Immature natural killer cell (primary cell): Measurements from ENCODE around the gene CACNG3. TPM values are rescaled to one million over a fixed set of nuclear protein-coding genes. Genes with fewer than 3 reads are reported as not detected.

Experiments used
- DNase-seq, 3 donors: peaks; one replicate each; pipeline ENCODE4 v3.0.0; 2022; ENCODE audit warnings: mixed read lengths in 1 of 3
- H3K27ac Mint-ChIP-seq, 6 donors: one replicate each; pipeline ENCODE4 v1.8.0; 2020; ENCODE audit warnings: mixed read lengths in 6 of 6, mild to moderate bottlenecking in 5 of 6, inconsistent platforms in 4 of 6, moderate library complexity in 3 of 6
- H3K27me3 Mint-ChIP-seq, 3 donors: one replicate each; pipeline ENCODE4 v1.8.0; 2020 to 2021; ENCODE audit warnings: low read depth in 3 of 3, mild to moderate bottlenecking in 3 of 3, mixed read lengths in 3 of 3, moderate library complexity in 3 of 3, inconsistent platforms in 1 of 3
- H3K36me3 Mint-ChIP-seq, 3 donors: one replicate each; pipeline ENCODE4 v1.8.0; 2020; ENCODE audit warnings: mixed read lengths in 3 of 3, inconsistent platforms in 2 of 3, mild to moderate bottlenecking in 2 of 3
- H3K4me1 Mint-ChIP-seq, 2 donors: one replicate each; pipeline ENCODE4 v1.8.0; 2020; ENCODE audit warnings: inconsistent platforms in 2 of 2, mild to moderate bottlenecking in 2 of 2, mixed read lengths in 2 of 2, moderate library complexity in 1 of 2
- H3K4me3 Mint-ChIP-seq, 5 donors: one replicate each; pipeline ENCODE4 v1.8.0; 2020; ENCODE audit warnings: mild to moderate bottlenecking in 5 of 5, mixed read lengths in 5 of 5, inconsistent platforms in 3 of 5, moderate library complexity in 3 of 5
- H3K9me3 Mint-ChIP-seq, 6 donors: one replicate each; pipeline ENCODE4 v1.8.0; 2020; ENCODE audit warnings: mild to moderate bottlenecking in 6 of 6, mixed read lengths in 6 of 6, inconsistent platforms in 4 of 6, moderate library complexity in 3 of 6
- polyA plus RNA-seq, 3 donors: library from polyadenylated mRNA; unstranded; fragments of 300-500 nt; fragmentation: Illumina TruSeq; gene quantifications; one replicate each; pipeline ENCODE4 v1.2.3, GENCODE V29; 2021

Gene CACNG3
- polyA plus RNA-seq, 3 donors from 2014 or later = not detected

- DNase-seq = no peak
- Mint-ChIP-seq H3K9me3 (peaks cover 0 to 6% (median 0%) of the 10 kb centered on the region in 6 donors), H3K27ac (no peak overlapping the region), H3K36me3 (no peaks in the 10 kb centered on the region), H3K4me3 (no peak overlapping the region), H3K27me3 (peaks cover 0 to 5% (median 2%) of the 10 kb centered on the region in 3 donors), H3K4me1 (no peaks in the 10 kb centered on the region)
These were observed 97.5 kb downstream of the CACNG3 start for GRCh38 chr16:24353622-24354021.

GRCh38 chr16:24357511-24357910, 101.4 kb downstream of the CACNG3 start:
- Mint-ChIP-seq H3K4me3 (no peak overlapping the region), H3K9me3 (peaks cover 0 to 4% (median 0%) of the 10 kb centered on the region in 6 donors), H3K27ac (no peak overlapping the region), H3K36me3 (no peaks in the 10 kb centered on the region), H3K27me3 (peaks cover 0 to 5% (median 3%) of the 10 kb centered on the region in 3 donors), H3K4me1 (peaks cover 0 to 4% of the 10 kb centered on the region in 2 donors)
- DNase-seq = no peak

- Mint-ChIP-seq H3K27ac (no peak overlapping the region), H3K36me3 (no peaks in the 10 kb centered on the region), H3K4me1 (peaks cover 0 to 4% of the 10 kb centered on the region in 2 donors), H3K4me3 (no peak overlapping the region), H3K9me3 (peaks cover 0 to 4% (median 0%) of the 10 kb centered on the region in 6 donors), H3K27me3 (peaks cover 0 to 5% (median 3%) of the 10 kb centered on the region in 3 donors)
- DNase-seq = no peak
These were observed 102.0 kb downstream of the CACNG3 start for GRCh38 chr16:24358117-24358516.

- Mint-ChIP-seq H3K4me1 (peaks cover 0 to 13% of the 10 kb centered on the region in 2 donors), H3K4me3 (no peak overlapping the region), H3K27me3 (peaks cover 0 to 6% (median 5%) of the 10 kb centered on the region in 3 donors), H3K36me3 (no peaks in the 10 kb centered on the region), H3K27ac (no peak overlapping the region), H3K9me3 (peaks cover 0 to 4% (median 0%) of the 10 kb centered on the region in 6 donors)
- DNase-seq = no peak
These were observed 103.4 kb downstream of the CACNG3 start for GRCh38 chr16:24359490-24359889.

- DNase-seq = no peak
- H3K4me1 Mint-ChIP-seq = peaks cover 0 to 13% of the 10 kb centered on the region in 2 donors
- H3K9me3 Mint-ChIP-seq = peaks cover 0 to 4% (median 0%) of the 10 kb centered on the region in 6 donors
- peaks cover 1 to 6% (median 5%) of the 10 kb centered on the region in 3 donors for H3K27me3 Mint-ChIP-seq
- no peak overlapping the region for H3K27ac Mint-ChIP-seq
- H3K4me3 Mint-ChIP-seq = no peak overlapping the region
- H3K36me3 Mint-ChIP-seq = no peaks in the 10 kb centered on the region
These were observed 104.8 kb downstream of the CACNG3 start for GRCh38 chr16:24360936-24361335.

- DNase-seq = no peak
- Mint-ChIP-seq H3K9me3 (no peaks in the 10 kb centered on the region), H3K36me3 (no peaks in the 10 kb centered on the region), H3K4me3 (no peak overlapping the region), H3K27me3 (peaks cover 1 to 6% (median 2%) of the 10 kb centered on the region in 3 donors), H3K27ac (no peak overlapping the region), H3K4me1 (peaks cover 0 to 13% of the 10 kb centered on the region in 2 donors)
These were observed 108.5 kb downstream of the CACNG3 start for GRCh38 chr16:24364596-24364995.

- H3K27ac Mint-ChIP-seq = no peak overlapping the region
These were observed 111.1 kb downstream of the CACNG3 start for GRCh38 chr16:24367186-24367710.

GRCh38 chr16:24372824-24373223, 116.7 kb downstream of the CACNG3 start:
- Mint-ChIP-seq H3K27me3 (peaks cover 0 to 6% (median 2%) of the 10 kb centered on the region in 3 donors), H3K4me3 (no peak overlapping the region), H3K4me1 (no peaks in the 10 kb centered on the region), H3K36me3 (no peaks in the 10 kb centered on the region), H3K27ac (no peak overlapping the region), H3K9me3 (peaks cover 0 to 7% (median 3%) of the 10 kb centered on the region in 6 donors)
- DNase-seq = no peak

More at GRCh38 chr16:24367186-24367710, 111.1 kb downstream of the CACNG3 start:
- H3K9me3 Mint-ChIP-seq = peaks cover 0 to 2% (median 0%) of the 10 kb centered on the region in 6 donors
- H3K4me1 Mint-ChIP-seq = peaks cover 0 to 9% of the 10 kb centered on the region in 2 donors
- no peaks in the 10 kb centered on the region for H3K36me3 Mint-ChIP-seq
- H3K27me3 Mint-ChIP-seq = peaks cover 1 to 6% (median 2%) of the 10 kb centered on the region in 3 donors
- DNase-seq = no peak
- no peak overlapping the region for H3K4me3 Mint-ChIP-seq

GRCh38 chr16:24378999-24379398, 122.9 kb downstream of the CACNG3 start:
- H3K9me3 Mint-ChIP-seq = peaks cover 6 to 34% (median 21%) of the 10 kb centered on the region in 6 donors
- no peak for DNase-seq
- no peak overlapping the region for H3K27ac Mint-ChIP-seq

GRCh38 chr16:24381470-24382118, 125.5 kb downstream of the CACNG3 start:
- Mint-ChIP-seq H3K36me3 (peaks cover 0 to 5% (median 0%) of the 10 kb centered on the region in 3 donors), H3K4me1 (no peaks in the 10 kb centered on the region), H3K4me3 (no peak overlapping the region), H3K9me3 (peaks cover 6 to 34% (median 20%) of the 10 kb centered on the region in 6 donors), H3K27ac (no peak overlapping the region), H3K27me3 (peaks cover 0 to 12% (median 6%) of the 10 kb centered on the region in 3 donors)
- DNase-seq = no peak

More at GRCh38 chr16:24378999-24379398, 122.9 kb downstream of the CACNG3 start:
- Mint-ChIP-seq H3K4me1 (no peaks in the 10 kb centered on the region), H3K36me3 (peaks cover 0 to 5% (median 0%) of the 10 kb centered on the region in 3 donors), H3K4me3 (no peak overlapping the region), H3K27me3 (peaks cover 0 to 12% (median 6%) of the 10 kb centered on the region in 3 donors)

- peaks cover 0 to 6% (median 6%) of the 10 kb centered on the region in 3 donors for H3K27me3 Mint-ChIP-seq
- no peak for DNase-seq
- peaks cover 6 to 34% (median 17%) of the 10 kb centered on the region in 6 donors for H3K9me3 Mint-ChIP-seq
- peaks cover 0 to 5% (median 0%) of the 10 kb centered on the region in 3 donors for H3K36me3 Mint-ChIP-seq
- H3K4me3 Mint-ChIP-seq = no peak overlapping the region
- H3K4me1 Mint-ChIP-seq = no peaks in the 10 kb centered on the region
- H3K27ac Mint-ChIP-seq = no peak overlapping the region
These were observed 126.8 kb downstream of the CACNG3 start for GRCh38 chr16:24382762-24383407.

GRCh38 chr16:24394341-24394740, 138.2 kb downstream of the CACNG3 start:
- Mint-ChIP-seq H3K4me1 (no peaks in the 10 kb centered on the region), H3K4me3 (no peak overlapping the region), H3K9me3 (no peaks in the 10 kb centered on the region), H3K27me3 (peaks cover 0 to 9% (median 4%) of the 10 kb centered on the region in 3 donors), H3K36me3 (no peaks in the 10 kb centered on the region), H3K27ac (no peak overlapping the region)
- DNase-seq = no peak

- Mint-ChIP-seq H3K36me3 (no peaks in the 10 kb centered on the region), H3K9me3 (no peaks in the 10 kb centered on the region), H3K4me3 (no peak overlapping the region), H3K27me3 (peaks cover 0 to 9% (median 4%) of the 10 kb centered on the region in 3 donors), H3K4me1 (no peaks in the 10 kb centered on the region), H3K27ac (no peak overlapping the region)
- DNase-seq = no peak
These were observed 140.5 kb downstream of the CACNG3 start for GRCh38 chr16:24396350-24397271.
